HL-60 (cell line): Measurements from ENCODE around the gene PIK3CB.

Source experiments
- GABPA ChIP-seq: IDR thresholded peaks from 2 replicates; pipeline ENCODE4 v1.6.1; 2012; ENCODE audit warnings: low read depth
- POLR2AphosphoS5 ChIP-seq: IDR thresholded peaks from 2 replicates; pipeline ENCODE4 v1.6.1; 2012; ENCODE audit warnings: low read depth
- TF ChIP-seq, protein P1 (sequence below): IDR thresholded peaks from one replicate; pipeline ENCODE4 v1.5.1; 2011; ENCODE audit warnings: low read length, control low read depth, inconsistent platforms; ENCODE audit not compliant: insufficient read depth

DNA sequence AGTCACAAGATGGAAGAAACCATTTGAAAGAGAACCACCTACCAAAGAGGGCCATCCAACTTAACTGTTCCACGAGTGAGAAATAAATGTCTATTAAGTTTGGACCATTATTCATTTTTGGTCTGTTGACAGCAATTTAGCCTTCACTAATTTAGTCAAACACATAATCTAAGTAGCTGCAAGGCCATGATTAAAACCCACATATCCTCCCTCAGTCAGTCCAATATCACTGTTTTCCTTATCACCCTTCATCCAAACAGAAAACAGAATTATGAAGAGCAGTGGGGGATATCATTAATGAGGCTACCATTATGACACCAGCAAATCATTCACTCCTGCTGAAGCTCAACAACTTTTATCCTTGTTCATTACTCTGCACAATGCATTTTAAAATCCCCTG, 52.0 kb downstream of the PIK3CB start:
- TF ChIP-seq, protein P1, sequence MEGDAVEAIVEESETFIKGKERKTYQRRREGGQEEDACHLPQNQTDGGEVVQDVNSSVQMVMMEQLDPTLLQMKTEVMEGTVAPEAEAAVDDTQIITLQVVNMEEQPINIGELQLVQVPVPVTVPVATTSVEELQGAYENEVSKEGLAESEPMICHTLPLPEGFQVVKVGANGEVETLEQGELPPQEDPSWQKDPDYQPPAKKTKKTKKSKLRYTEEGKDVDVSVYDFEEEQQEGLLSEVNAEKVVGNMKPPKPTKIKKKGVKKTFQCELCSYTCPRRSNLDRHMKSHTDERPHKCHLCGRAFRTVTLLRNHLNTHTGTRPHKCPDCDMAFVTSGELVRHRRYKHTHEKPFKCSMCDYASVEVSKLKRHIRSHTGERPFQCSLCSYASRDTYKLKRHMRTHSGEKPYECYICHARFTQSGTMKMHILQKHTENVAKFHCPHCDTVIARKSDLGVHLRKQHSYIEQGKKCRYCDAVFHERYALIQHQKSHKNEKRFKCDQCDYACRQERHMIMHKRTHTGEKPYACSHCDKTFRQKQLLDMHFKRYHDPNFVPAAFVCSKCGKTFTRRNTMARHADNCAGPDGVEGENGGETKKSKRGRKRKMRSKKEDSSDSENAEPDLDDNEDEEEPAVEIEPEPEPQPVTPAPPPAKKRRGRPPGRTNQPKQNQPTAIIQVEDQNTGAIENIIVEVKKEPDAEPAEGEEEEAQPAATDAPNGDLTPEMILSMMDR = no peak
- TF ChIP-seq POLR2AphosphoS5 (no peak), GABPA (no peak)
